ENCODE measurements around the gene SPINT2. TPM values are rescaled to one million over a fixed set of nuclear protein-coding genes. Genes with fewer than 3 reads are reported as not detected.

The SPINT2 gene
- polyA plus RNA-seq, 1 donor from 2014 or later, result 236 TPM

- TF ChIP-seq TAF1 (IDR thresholded peaks at IDR 0.05; ENCODE audit: low read depth) (no peak), REST (IDR thresholded peaks at IDR 0.05; ENCODE audit: borderline replicate concordance) (no peak), POLR2AphosphoS5 (IDR thresholded peaks at IDR 0.05) (no peak), MXI1 (conservative IDR thresholded peaks at IDR 0.05; ENCODE audit: poor library complexity, severe bottlenecking) (no peak), RAD21 (conservative IDR thresholded peaks at IDR 0.05) (no peak), CTCF (IDR thresholded peaks at IDR 0.05; ENCODE audit: poor library complexity, severe bottlenecking) (no peak), EP300 (conservative IDR thresholded peaks at IDR 0.05; ENCODE audit: poor library complexity, severe bottlenecking) (no peak), EZH2 (IDR thresholded peaks at IDR 0.05; ENCODE audit: borderline replicate concordance, insufficient read depth, low read length, poor library complexity, severe bottlenecking) (no peak), SMC3 (conservative IDR thresholded peaks at IDR 0.05; ENCODE audit: poor library complexity) (no peak)
- H3K4me2 ChIP-seq (ENCODE audit: low read length), result no peak overlapping the region
- no peaks in the 10 kb centered on the region for H4K20me1 ChIP-seq (ENCODE audit: insufficient read depth)
- H3K9me2 ChIP-seq (ENCODE audit: insufficient read depth, low read length), result no peaks in the 10 kb centered on the region
- H3K9me3 ChIP-seq (ENCODE audit: low read length), result no peaks in the 10 kb centered on the region
- H3K9ac ChIP-seq (ENCODE audit: low read length), result no peak overlapping the region
- H3K79me2 ChIP-seq (replicated peaks; ENCODE audit: insufficient read depth, low read length), result no peaks in the 10 kb centered on the region
- H2AFZ ChIP-seq (ENCODE audit: low read depth, low read length), result no peak overlapping the region
- H3F3A ChIP-seq (ENCODE audit: insufficient read depth, low read length, poor library complexity, severe bottlenecking), result no peaks in the 10 kb centered on the region
- no peaks in the 10 kb centered on the region for H3K36me3 ChIP-seq (ENCODE audit: insufficient read depth, low read length)
- H3K27ac ChIP-seq (ENCODE audit: low read length), result no peak overlapping the region
- H3K4me3 ChIP-seq (ENCODE audit: low read length), result no peak overlapping the region
- no peaks in the 10 kb centered on the region for H3K27me3 ChIP-seq (ENCODE audit: insufficient read depth, low read depth, low read length)
Measured at GRCh38 chr19:38243279-38243673, 21.1 kb upstream of the SPINT2 start.

GRCh38 chr19:38245826-38246498 lies 18.4 kb upstream of the SPINT2 start:
- no peaks in the 10 kb centered on the region for H3K27me3 ChIP-seq (ENCODE audit: insufficient read depth, low read depth, low read length)
- H3K4me3 ChIP-seq (ENCODE audit: low read length), result no peak overlapping the region
- H3K9me2 ChIP-seq (ENCODE audit: insufficient read depth, low read length), result no peaks in the 10 kb centered on the region
- H4K20me1 ChIP-seq (ENCODE audit: insufficient read depth), result no peaks in the 10 kb centered on the region
- no peak overlapping the region for H3K27ac ChIP-seq (ENCODE audit: low read length)
- no peak overlapping the region for H3K4me2 ChIP-seq (ENCODE audit: low read length)
- H3K9me3 ChIP-seq (ENCODE audit: low read length), result no peaks in the 10 kb centered on the region
- TF ChIP-seq MXI1 (conservative IDR thresholded peaks at IDR 0.05; ENCODE audit: poor library complexity, severe bottlenecking) (no peak), REST (IDR thresholded peaks at IDR 0.05; ENCODE audit: borderline replicate concordance) (no peak), POLR2AphosphoS5 (IDR thresholded peaks at IDR 0.05) (no peak), EZH2 (IDR thresholded peaks at IDR 0.05; ENCODE audit: borderline replicate concordance, insufficient read depth, low read length, poor library complexity, severe bottlenecking) (no peak), SMC3 (conservative IDR thresholded peaks at IDR 0.05; ENCODE audit: poor library complexity) (no peak), RAD21 (conservative IDR thresholded peaks at IDR 0.05) (no peak), EP300 (conservative IDR thresholded peaks at IDR 0.05; ENCODE audit: poor library complexity, severe bottlenecking) (no peak), TAF1 (IDR thresholded peaks at IDR 0.05; ENCODE audit: low read depth) (no peak), CTCF (IDR thresholded peaks at IDR 0.05; ENCODE audit: poor library complexity, severe bottlenecking) (no peak)
- H3K9ac ChIP-seq (ENCODE audit: low read length), result no peak overlapping the region
- no peaks in the 10 kb centered on the region for H3K36me3 ChIP-seq (ENCODE audit: insufficient read depth, low read length)
- no peaks in the 10 kb centered on the region for H3K79me2 ChIP-seq (replicated peaks; ENCODE audit: insufficient read depth, low read length)
- no peaks in the 10 kb centered on the region for H3F3A ChIP-seq (ENCODE audit: insufficient read depth, low read length, poor library complexity, severe bottlenecking)
- H2AFZ ChIP-seq (ENCODE audit: low read depth, low read length), result no peak overlapping the region
